Esophagus squamous epithelium (tissue), 5 donors: ENCODE measurements around the gene GTSE1. TPM values are rescaled to one million over a fixed set of nuclear protein-coding genes. Genes with fewer than 3 reads are reported as not detected.

Experiments
- DNase-seq: peaks from one replicate; lab custom pipeline; 2025; lab: John Stamatoyannopoulos, UW
- H3K27ac ChIP-seq, 4 donors: fragments of 200-600 bp; sonication (generic); one replicate each; pipeline ENCODE4 v1.5.1; 2016 to 2019; ENCODE audit warnings: mild to moderate bottlenecking in 1 of 4
- H3K27me3 ChIP-seq, 4 donors: fragments of 200-600 bp; sonication (generic); 1 replicate in 3 of 4; 2 replicates in 1 of 4; pipeline versions ENCODE4 v1.5.1 to v1.6.0; 2017 to 2021; ENCODE audit warnings: antibody characterized with exemption in 1 of 4
- H3K36me3 ChIP-seq, 3 donors: fragments of 200-600 bp; sonication (generic); one replicate each; pipeline ENCODE4 v1.5.1; 2016 to 2019
- H3K4me1 ChIP-seq, 3 donors: fragments of 200-600 bp; sonication (generic); one replicate each; pipeline ENCODE4 v1.5.1; 2017 to 2019
- H3K4me3 ChIP-seq, 4 donors: fragments of 200-600 bp; sonication (generic); 1 replicate in 3 of 4; 2 replicates in 1 of 4; pipeline ENCODE4 v1.5.1; 2016 to 2019; ENCODE audit warnings: mild to moderate bottlenecking in 2 of 4, moderate library complexity in 1 of 4
- H3K9me3 ChIP-seq, 3 donors: fragments of 200-600 bp; sonication (generic); one replicate each; pipeline ENCODE4 v1.5.1; 2016 to 2019
- CTCF ChIP-seq, 6 experiments: fragments of 450-650 bp in 4 of 6; fragments of 200-600 bp in 2 of 6; sonication (generic) in 2 of 6; IDR thresholded peaks; one replicate each; pipeline ENCODE4 v1.5.1; 2016 to 2019; ENCODE audit warnings: antibody characterized with exemption in 6 of 6, mild to moderate bottlenecking in 4 of 6, moderate library complexity in 4 of 6
- POLR2A ChIP-seq, 4 donors: fragments of 450-650 bp; IDR thresholded peaks; one replicate each; pipeline ENCODE4 v1.6.1; 2017; ENCODE audit warnings: antibody characterized with exemption in 4 of 4, mild to moderate bottlenecking in 4 of 4, moderate library complexity in 3 of 4
- WGBS, 2 donors: methylation state at CpG; one replicate each; pipeline ENCODE4 v1.1.5; 2018; 5-methylcytosine and 5-hydroxymethylcytosine counted together
- intact Hi-C: fragments of 100-400 bp; cut with DNase I; formaldehyde crosslinking; loops from one replicate; pipeline ENCODE4 v1.15.0; 2022
- total RNA-seq, 4 donors: library from RNA; depleted of rRNA; stranded (reverse); fragments of >200 nt; gene quantifications; one replicate each; pipeline ENCODE4 v1.1.0, GENCODE V29; 2016
- donor health status: DM: yes; HTN: yes; CAD: no.

Gene GTSE1
- total RNA-seq, 4 donors from 2014 or later = 1.4 to 8.0 (median 3.4) TPM

GRCh38 chr22:46354176-46354992 lies 57.7 kb downstream of the GTSE1 start:
- no peak overlapping the region for H3K4me3 ChIP-seq
- TF ChIP-seq CTCF (IDR thresholded peaks at IDR 0.05) (no peak), POLR2A (IDR thresholded peaks at IDR 0.05) (no peak)
- H3K27ac ChIP-seq = no peak overlapping the region
- H3K27me3 ChIP-seq = no peaks in the 10 kb centered on the region
- WGBS, 2 donors = 67 to 87% methylated on average over 6 to 8 of the region's 21 CpGs
- H3K9me3 ChIP-seq = no peaks in the 10 kb centered on the region
- DNase-seq = no peak
- H3K4me1 ChIP-seq = peaks cover 17 to 47% (median 17%) of the 10 kb centered on the region in 3 donors
- peaks cover 27 to 100% (median 63%) of the 10 kb centered on the region in 3 donors for H3K36me3 ChIP-seq
- intact Hi-C loops = no loop called here

- H3K27me3 ChIP-seq = no peaks in the 10 kb centered on the region
- no peak overlapping the region for H3K27ac ChIP-seq
- peaks cover 27 to 100% (median 63%) of the 10 kb centered on the region in 3 donors for H3K36me3 ChIP-seq
- H3K9me3 ChIP-seq = no peaks in the 10 kb centered on the region
- 73 to 76% methylated on average over 2 to 4 of the region's 7 CpGs for WGBS, 2 donors
- no peak overlapping the region for H3K4me3 ChIP-seq
- intact Hi-C loops = no loop called here
- peaks cover 17 to 47% (median 17%) of the 10 kb centered on the region in 3 donors for H3K4me1 ChIP-seq
- TF ChIP-seq CTCF (IDR thresholded peaks at IDR 0.05) (no peak), POLR2A (IDR thresholded peaks at IDR 0.05) (no peak)
- DNase-seq = no peak
Observed at GRCh38 chr22:46354993-46355305, 58.3 kb downstream of the GTSE1 start.

GRCh38 chr22:46355369-46355995 lies 58.8 kb downstream of the GTSE1 start:
- H3K36me3 ChIP-seq = peaks cover 26 to 99% (median 58%) of the 10 kb centered on the region in 3 donors
- no peak for TF ChIP-seq POLR2A (IDR thresholded peaks at IDR 0.05)
- peak; percentile 69 to 88 (median 77) for TF ChIP-seq CTCF (IDR thresholded peaks at IDR 0.05)
- H3K9me3 ChIP-seq = no peaks in the 10 kb centered on the region
- H3K27me3 ChIP-seq = no peaks in the 10 kb centered on the region
- peak overlapping the region in 2 of 4 donors; percentile 14 to 57 for H3K27ac ChIP-seq
- intact Hi-C loops = no loop called here
- H3K4me1 ChIP-seq = peaks cover 17 to 47% (median 17%) of the 10 kb centered on the region in 3 donors
- DNase-seq = no peak
- WGBS, 2 donors = 30 to 46% methylated on average over 3 to 7 of the region's 22 CpGs
- no peak overlapping the region for H3K4me3 ChIP-seq

- H3K4me3 ChIP-seq = no peak overlapping the region
- H3K27me3 ChIP-seq = no peaks in the 10 kb centered on the region
- WGBS, 2 donors = 60% methylated on average over 1 of the region's 12 CpGs; no CpG with 5 or more reads in 1 of the 2 donors
- DNase-seq = no peak
- H3K4me1 ChIP-seq = peaks cover 17 to 47% (median 17%) of the 10 kb centered on the region in 3 donors
- H3K36me3 ChIP-seq = peaks cover 20 to 99% (median 53%) of the 10 kb centered on the region in 3 donors
- H3K27ac ChIP-seq = peak overlapping the region in 2 of 4 donors; percentile 14 to 57
- TF ChIP-seq CTCF (IDR thresholded peaks at IDR 0.05) = no peak
- TF ChIP-seq POLR2A (IDR thresholded peaks at IDR 0.05) = no peak
- intact Hi-C loops = no loop called here
- H3K9me3 ChIP-seq = no peaks in the 10 kb centered on the region
Observed at GRCh38 chr22:46355996-46356471, 59.4 kb downstream of the GTSE1 start.
